ENCODE results near the gene PIAS1.

The PIAS1 gene

DNA sequence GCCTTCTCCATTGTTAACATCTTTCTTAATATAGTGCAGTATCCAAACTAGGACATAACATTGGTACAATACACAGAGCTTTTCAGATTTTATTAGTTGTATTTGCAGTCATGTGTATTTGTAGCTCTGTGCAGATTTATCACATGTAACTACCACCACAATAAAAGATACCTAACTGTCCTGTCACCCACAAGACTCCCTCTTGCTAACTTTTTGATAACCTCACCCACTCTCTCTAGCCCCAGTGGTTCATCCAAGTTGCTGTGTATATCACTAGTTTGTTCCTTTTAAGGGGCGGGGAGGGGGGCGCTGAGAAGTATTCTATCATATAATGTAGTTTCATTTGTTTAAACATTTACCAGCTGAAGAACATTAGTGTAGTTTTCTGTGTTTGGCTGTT lies 46.1 kb downstream of the PIAS1 start:
- Histone ChIP-seq H2AK5ac (ENCODE audit: low read length, severe bottlenecking) (no peak overlapping the region), H3K27me3 (ENCODE audit: control insufficient read depth in 1 of 2, insufficient read depth in 1 of 2, low read length in 2 of 2) (no peaks in the 10 kb centered on the region), H2BK12ac (ENCODE audit: low read length in 2 of 2) (no peak overlapping the region), H3K23ac (ENCODE audit: low read length in 2 of 2) (no peak overlapping the region), H4K8ac (ENCODE audit: low read length) (no peak overlapping the region), H3K9me3 (ENCODE audit: control insufficient read depth, low read length) (peaks cover 40% of the 10 kb centered on the region), H3K79me1 (replicated peaks; ENCODE audit: low read length, poor library complexity, severe bottlenecking) (peaks cover 10% of the 10 kb centered on the region), H3K27ac (ENCODE audit: low read length, poor library complexity, severe bottlenecking) (no peak overlapping the region), H3K18ac (ENCODE audit: low read depth in 1 of 2, low read length in 2 of 2) (no peak overlapping the region), H2BK5ac (ENCODE audit: low read depth, low read length, poor library complexity, severe bottlenecking) (no peak overlapping the region), H2AFZ (ENCODE audit: low read depth, low read length) (no peak overlapping the region), H3K4me2 (ENCODE audit: low read length, poor library complexity, severe bottlenecking) (no peak overlapping the region), H2BK15ac (ENCODE audit: low read depth, poor library complexity, severe bottlenecking) (no peak overlapping the region), H2BK120ac (ENCODE audit: low read depth, low read length) (no peak overlapping the region), H3K14ac (ENCODE audit: low read length in 2 of 2) (no peak overlapping the region), H3K9ac (ENCODE audit: low read length) (no peak overlapping the region), H3K4me3 (ENCODE audit: insufficient read depth in 1 of 2, low read depth in 1 of 2, low read length in 2 of 2) (no peak overlapping the region), H4K91ac (ENCODE audit: low read length) (no peak overlapping the region), H3K4me1 (ENCODE audit: control insufficient read depth, insufficient read depth, low read depth, low read length) (no peaks in the 10 kb centered on the region), H3K4ac (ENCODE audit: low read depth in 1 of 2, low read length in 2 of 2) (no peak overlapping the region), H3K36me3 (ENCODE audit: control insufficient read depth in 1 of 2, insufficient read depth in 2 of 2, low read depth in 1 of 2, low read length in 2 of 2) (peaks cover 3 to 36% of the 10 kb centered on the region in 2 experiments)
- WGBS, result no CpG with 5 or more reads among the region's 2 CpGs
- no peak for DNase-seq

DNA sequence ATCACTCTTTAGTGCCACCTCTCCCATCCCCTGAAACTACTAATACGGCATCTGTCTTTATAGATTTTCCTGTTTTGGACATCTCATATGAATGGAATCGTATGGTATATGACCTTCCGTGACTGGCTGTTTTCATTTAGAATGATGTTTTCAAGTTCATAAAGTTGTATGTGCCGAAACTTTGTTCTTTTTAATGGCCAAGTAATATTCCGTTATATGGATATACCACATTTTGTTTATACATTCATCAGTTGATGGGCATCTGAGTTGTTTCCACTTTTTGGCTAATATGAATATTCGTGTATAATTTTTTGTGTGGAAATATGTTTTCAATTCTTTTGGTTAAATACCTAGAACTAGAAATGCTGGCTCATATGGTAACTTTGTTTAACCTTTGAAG lies 49.5 kb downstream of the PIAS1 start:
- H3K79me1 ChIP-seq (replicated peaks; ENCODE audit: low read length, poor library complexity, severe bottlenecking), result peaks cover 7% of the 10 kb centered on the region
- H3K4me3 ChIP-seq (ENCODE audit: insufficient read depth in 1 of 2, low read depth in 1 of 2, low read length in 2 of 2), result no peak overlapping the region
- H3K9ac ChIP-seq (ENCODE audit: low read length), result no peak overlapping the region
- no peaks in the 10 kb centered on the region for H3K4me1 ChIP-seq (ENCODE audit: control insufficient read depth, insufficient read depth, low read depth, low read length)
- H2BK15ac ChIP-seq (ENCODE audit: low read depth, poor library complexity, severe bottlenecking), result no peak overlapping the region
- H3K4ac ChIP-seq (ENCODE audit: low read depth in 1 of 2, low read length in 2 of 2), result no peak overlapping the region
- DNase-seq, result no peak
- no peak overlapping the region for H3K14ac ChIP-seq (ENCODE audit: low read length in 2 of 2)
- no peak overlapping the region for H2BK12ac ChIP-seq (ENCODE audit: low read length in 2 of 2)
- H3K27ac ChIP-seq (ENCODE audit: low read length, poor library complexity, severe bottlenecking), result no peak overlapping the region
- H3K27me3 ChIP-seq (ENCODE audit: control insufficient read depth in 1 of 2, insufficient read depth in 1 of 2, low read length in 2 of 2), result no peaks in the 10 kb centered on the region
- H4K8ac ChIP-seq (ENCODE audit: low read length), result no peak overlapping the region
- no peak overlapping the region for H2AFZ ChIP-seq (ENCODE audit: low read depth, low read length)
- no peak overlapping the region for H3K23ac ChIP-seq (ENCODE audit: low read length in 2 of 2)
- no peak overlapping the region for H2BK5ac ChIP-seq (ENCODE audit: low read depth, low read length, poor library complexity, severe bottlenecking)
- H2AK5ac ChIP-seq (ENCODE audit: low read length, severe bottlenecking), result no peak overlapping the region
- H3K36me3 ChIP-seq (ENCODE audit: control insufficient read depth in 1 of 2, insufficient read depth in 2 of 2, low read depth in 1 of 2, low read length in 2 of 2), result peaks cover 0 to 15% of the 10 kb centered on the region in 2 experiments
- 99% methylated on average over 5 of the region's 6 CpGs for WGBS
- no peak overlapping the region for H3K18ac ChIP-seq (ENCODE audit: low read depth in 1 of 2, low read length in 2 of 2)
- peaks cover 9% of the 10 kb centered on the region for H3K9me3 ChIP-seq (ENCODE audit: control insufficient read depth, low read length)
- H4K91ac ChIP-seq (ENCODE audit: low read length), result no peak overlapping the region
- no peak overlapping the region for H3K4me2 ChIP-seq (ENCODE audit: low read length, poor library complexity, severe bottlenecking)
- H2BK120ac ChIP-seq (ENCODE audit: low read depth, low read length), result no peak overlapping the region

GRCh38 chr15:68106656-68107055 lies 52.5 kb downstream of the PIAS1 start:
- peak; percentile 41 for DNase-seq
- H4K91ac ChIP-seq (ENCODE audit: low read length), result no peak overlapping the region
- WGBS, result 36% methylated on average over 1 of the region's 4 CpGs

GRCh38 chr15:68107142-68107541 lies 53.0 kb downstream of the PIAS1 start:
- Histone ChIP-seq H3K4me1 (ENCODE audit: control insufficient read depth, insufficient read depth, low read depth, low read length) (no peaks in the 10 kb centered on the region), H2BK120ac (ENCODE audit: low read depth, low read length) (no peak overlapping the region), H3K9ac (ENCODE audit: low read length) (no peak overlapping the region), H4K8ac (ENCODE audit: low read length) (no peak overlapping the region), H3K18ac (ENCODE audit: low read depth in 1 of 2, low read length in 2 of 2) (no peak overlapping the region), H3K79me1 (replicated peaks; ENCODE audit: low read length, poor library complexity, severe bottlenecking) (peaks cover 10% of the 10 kb centered on the region), H2AFZ (ENCODE audit: low read depth, low read length) (no peak overlapping the region), H3K4me3 (ENCODE audit: insufficient read depth in 1 of 2, low read depth in 1 of 2, low read length in 2 of 2) (no peak overlapping the region), H3K14ac (ENCODE audit: low read length in 2 of 2) (no peak overlapping the region), H3K23ac (ENCODE audit: low read length in 2 of 2) (no peak overlapping the region), H3K36me3 (ENCODE audit: control insufficient read depth in 1 of 2, insufficient read depth in 2 of 2, low read depth in 1 of 2, low read length in 2 of 2) (peaks cover 0 to 14% of the 10 kb centered on the region in 2 experiments), H2BK12ac (ENCODE audit: low read length in 2 of 2) (no peak overlapping the region), H3K4ac (ENCODE audit: low read depth in 1 of 2, low read length in 2 of 2) (no peak overlapping the region), H2BK15ac (ENCODE audit: low read depth, poor library complexity, severe bottlenecking) (no peak overlapping the region), H3K27ac (ENCODE audit: low read length, poor library complexity, severe bottlenecking) (no peak overlapping the region), H3K27me3 (ENCODE audit: control insufficient read depth in 1 of 2, insufficient read depth in 1 of 2, low read length in 2 of 2) (no peaks in the 10 kb centered on the region), H4K91ac (ENCODE audit: low read length) (no peak overlapping the region), H2AK5ac (ENCODE audit: low read length, severe bottlenecking) (no peak overlapping the region), H3K4me2 (ENCODE audit: low read length, poor library complexity, severe bottlenecking) (no peak overlapping the region), H3K9me3 (ENCODE audit: control insufficient read depth, low read length) (peaks cover 7% of the 10 kb centered on the region), H2BK5ac (ENCODE audit: low read depth, low read length, poor library complexity, severe bottlenecking) (no peak overlapping the region)
- no peak for DNase-seq

More at GRCh38 chr15:68106656-68107055, 52.5 kb downstream of the PIAS1 start:
- no peak overlapping the region for H2BK120ac ChIP-seq (ENCODE audit: low read depth, low read length)
- H3K14ac ChIP-seq (ENCODE audit: low read length in 2 of 2), result no peak overlapping the region
- peak overlapping the region; percentile 4 for H3K27ac ChIP-seq (ENCODE audit: low read length, poor library complexity, severe bottlenecking)
- H3K27me3 ChIP-seq (ENCODE audit: control insufficient read depth in 1 of 2, insufficient read depth in 1 of 2, low read length in 2 of 2), result no peaks in the 10 kb centered on the region
- H3K4me2 ChIP-seq (ENCODE audit: low read length, poor library complexity, severe bottlenecking), result no peak overlapping the region
- no peak overlapping the region for H3K18ac ChIP-seq (ENCODE audit: low read depth in 1 of 2, low read length in 2 of 2)
- H3K4me3 ChIP-seq (ENCODE audit: insufficient read depth in 1 of 2, low read depth in 1 of 2, low read length in 2 of 2), result no peak overlapping the region
- H2BK15ac ChIP-seq (ENCODE audit: low read depth, poor library complexity, severe bottlenecking), result no peak overlapping the region
- H2BK12ac ChIP-seq (ENCODE audit: low read length in 2 of 2), result no peak overlapping the region
- no peak overlapping the region for H3K9ac ChIP-seq (ENCODE audit: low read length)
- H2BK5ac ChIP-seq (ENCODE audit: low read depth, low read length, poor library complexity, severe bottlenecking), result no peak overlapping the region
- no peak overlapping the region for H4K8ac ChIP-seq (ENCODE audit: low read length)
- no peak overlapping the region for H2AK5ac ChIP-seq (ENCODE audit: low read length, severe bottlenecking)
- H3K36me3 ChIP-seq (ENCODE audit: control insufficient read depth in 1 of 2, insufficient read depth in 2 of 2, low read depth in 1 of 2, low read length in 2 of 2), result peaks cover 0 to 14% of the 10 kb centered on the region in 2 experiments
- H3K4me1 ChIP-seq (ENCODE audit: control insufficient read depth, insufficient read depth, low read depth, low read length), result no peaks in the 10 kb centered on the region
- H2AFZ ChIP-seq (ENCODE audit: low read depth, low read length), result no peak overlapping the region
- H3K79me1 ChIP-seq (replicated peaks; ENCODE audit: low read length, poor library complexity, severe bottlenecking), result peaks cover 10% of the 10 kb centered on the region
- H3K4ac ChIP-seq (ENCODE audit: low read depth in 1 of 2, low read length in 2 of 2), result no peak overlapping the region
- H3K9me3 ChIP-seq (ENCODE audit: control insufficient read depth, low read length), result peaks cover 7% of the 10 kb centered on the region
- H3K23ac ChIP-seq (ENCODE audit: low read length in 2 of 2), result no peak overlapping the region

Measured in mesenchymal stem cell (in vitro differentiated cells and primary cell).